ENCODE results near the gene HEPACAM.
A peak's percentile ranks its signal among the peaks of the same experiment; 100 is the strongest.

HEPACAM gene

DNA sequence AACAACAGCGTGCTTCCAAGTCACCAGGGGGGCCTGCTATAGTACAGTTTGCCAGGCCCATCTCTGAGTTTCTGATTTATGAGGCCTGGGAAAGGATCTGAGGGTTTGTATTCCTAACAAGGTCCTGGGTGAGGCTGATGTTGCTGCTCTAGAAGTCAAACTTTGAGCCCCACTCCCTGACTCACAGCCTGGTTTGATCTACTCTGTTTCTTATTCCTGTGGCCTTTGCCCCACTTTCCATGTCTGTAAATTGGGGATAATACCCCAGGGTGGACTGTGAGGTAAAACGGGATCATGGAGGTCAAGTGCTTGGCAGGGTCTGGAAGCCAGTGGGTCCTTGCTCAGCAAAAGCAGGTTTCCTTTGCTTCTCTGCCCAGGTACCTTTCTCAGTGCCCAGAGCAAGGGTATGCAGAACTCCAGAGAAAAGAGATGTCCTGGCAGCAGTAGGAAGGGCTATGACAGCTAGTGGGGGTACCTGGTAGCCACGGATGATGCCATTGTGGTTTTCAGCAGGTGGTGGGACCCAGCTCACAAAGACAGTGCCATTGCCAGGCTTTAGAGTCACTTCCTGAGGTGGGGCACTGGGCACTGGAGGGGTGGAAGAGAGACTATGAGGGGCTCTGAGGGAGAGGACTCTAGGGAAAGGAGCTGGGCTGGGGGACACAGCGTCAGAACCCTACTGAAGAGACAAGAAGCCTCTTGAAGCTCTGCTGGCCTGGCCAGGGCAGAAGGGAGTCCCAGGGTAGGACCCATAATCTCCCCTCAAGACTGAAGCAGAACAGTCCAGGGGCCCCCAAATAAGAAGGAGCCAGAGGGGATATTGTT is 41.0 kb downstream of the HEPACAM start:
- no peak for DNase-seq
- no peaks in the 10 kb centered on the region for H3K27me3 ChIP-seq (ENCODE audit: insufficient read depth, low read depth, severe bottlenecking)
- H3K36me3 ChIP-seq: no peaks in the 10 kb centered on the region
- H3K9me3 ChIP-seq (ENCODE audit: severe bottlenecking): no peaks in the 10 kb centered on the region
- H3K27ac ChIP-seq: no peak overlapping the region
- TF ChIP-seq, protein P1, sequence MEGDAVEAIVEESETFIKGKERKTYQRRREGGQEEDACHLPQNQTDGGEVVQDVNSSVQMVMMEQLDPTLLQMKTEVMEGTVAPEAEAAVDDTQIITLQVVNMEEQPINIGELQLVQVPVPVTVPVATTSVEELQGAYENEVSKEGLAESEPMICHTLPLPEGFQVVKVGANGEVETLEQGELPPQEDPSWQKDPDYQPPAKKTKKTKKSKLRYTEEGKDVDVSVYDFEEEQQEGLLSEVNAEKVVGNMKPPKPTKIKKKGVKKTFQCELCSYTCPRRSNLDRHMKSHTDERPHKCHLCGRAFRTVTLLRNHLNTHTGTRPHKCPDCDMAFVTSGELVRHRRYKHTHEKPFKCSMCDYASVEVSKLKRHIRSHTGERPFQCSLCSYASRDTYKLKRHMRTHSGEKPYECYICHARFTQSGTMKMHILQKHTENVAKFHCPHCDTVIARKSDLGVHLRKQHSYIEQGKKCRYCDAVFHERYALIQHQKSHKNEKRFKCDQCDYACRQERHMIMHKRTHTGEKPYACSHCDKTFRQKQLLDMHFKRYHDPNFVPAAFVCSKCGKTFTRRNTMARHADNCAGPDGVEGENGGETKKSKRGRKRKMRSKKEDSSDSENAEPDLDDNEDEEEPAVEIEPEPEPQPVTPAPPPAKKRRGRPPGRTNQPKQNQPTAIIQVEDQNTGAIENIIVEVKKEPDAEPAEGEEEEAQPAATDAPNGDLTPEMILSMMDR (IDR thresholded peaks at IDR 0.05; ENCODE audit: low read depth, low read length): no peak
- H3K4me3 ChIP-seq (ENCODE audit: low read depth, low read length): no peak overlapping the region

DNA sequence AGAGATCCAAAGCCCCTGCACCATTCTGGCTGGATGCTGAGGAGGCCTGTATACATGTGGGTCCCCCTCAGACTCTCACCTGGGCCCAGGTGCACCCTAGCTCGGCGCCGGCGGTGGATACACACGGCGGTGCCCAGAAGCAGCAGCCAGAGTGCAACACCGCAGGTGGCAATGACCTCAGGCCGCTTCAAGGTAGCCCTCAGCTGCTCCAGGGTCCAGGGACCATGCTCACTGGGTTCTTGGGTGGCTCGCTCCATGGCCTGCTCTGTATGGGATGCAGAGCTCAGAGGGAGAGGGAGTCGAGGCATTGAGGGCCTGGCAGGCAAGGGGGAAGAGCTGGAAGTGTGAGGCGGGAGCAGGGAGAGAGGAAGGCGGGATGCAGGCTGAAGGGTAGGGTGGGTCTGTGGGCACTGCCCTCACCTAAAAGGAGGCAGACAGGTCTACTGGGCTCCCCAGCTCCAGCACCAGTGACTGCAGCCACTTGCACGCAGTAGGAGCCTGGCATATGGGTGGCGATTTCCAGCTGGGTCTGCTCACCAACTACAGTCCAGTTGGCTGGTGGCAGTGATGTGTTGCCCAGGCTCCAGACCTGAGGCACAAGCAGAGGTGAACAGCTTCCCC is 42.0 kb downstream of the HEPACAM start:
- Histone ChIP-seq H3K9me3 (ENCODE audit: severe bottlenecking) (no peaks in the 10 kb centered on the region), H3K4me3 (ENCODE audit: low read depth, low read length) (no peak overlapping the region), H3K27ac (no peak overlapping the region), H3K27me3 (ENCODE audit: insufficient read depth, low read depth, severe bottlenecking) (no peaks in the 10 kb centered on the region), H3K36me3 (no peaks in the 10 kb centered on the region)
- DNase-seq: no peak
- TF ChIP-seq, protein P1 (IDR thresholded peaks at IDR 0.05; ENCODE audit: low read depth, low read length): no peak

DNA sequence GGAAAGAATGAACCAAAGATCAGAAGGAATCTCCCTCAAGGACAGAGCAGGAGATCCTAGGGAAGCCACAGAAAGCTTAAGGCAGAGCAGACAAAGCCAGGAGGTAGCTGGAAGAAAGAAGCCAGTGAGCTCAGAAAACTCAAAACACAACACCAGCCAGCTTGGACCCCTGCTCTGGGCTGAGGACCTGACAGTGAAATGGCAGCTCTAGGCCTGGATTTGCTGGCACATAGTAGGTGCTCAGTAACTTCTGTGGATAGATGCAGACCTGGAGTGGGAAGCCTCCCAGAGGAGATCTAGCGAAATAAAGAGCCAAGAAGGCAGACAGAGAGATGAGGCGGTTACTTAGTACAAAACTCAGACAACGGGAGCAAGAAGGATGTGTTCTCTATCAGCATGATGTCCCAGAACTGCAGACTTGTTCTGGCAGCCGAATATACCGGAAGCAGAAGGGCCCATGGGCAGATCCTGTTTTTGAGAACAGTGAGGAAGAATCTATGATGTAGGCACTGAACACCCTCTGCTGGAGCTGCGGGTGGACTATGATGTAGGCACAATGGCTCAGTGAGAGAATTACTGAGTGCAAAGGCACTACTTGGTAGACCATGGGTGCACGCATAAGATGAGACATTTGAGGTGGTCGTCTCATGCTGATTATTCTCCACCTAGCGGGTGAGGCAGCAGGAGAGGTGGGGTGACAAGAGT is 42.9 kb downstream of the HEPACAM start:
- no peaks in the 10 kb centered on the region for H3K27me3 ChIP-seq (ENCODE audit: insufficient read depth, low read depth, severe bottlenecking)
- H3K27ac ChIP-seq: no peak overlapping the region
- H3K4me3 ChIP-seq (ENCODE audit: low read depth, low read length): no peak overlapping the region
- H3K36me3 ChIP-seq: no peaks in the 10 kb centered on the region
- no peak for DNase-seq
- TF ChIP-seq, protein P1 (IDR thresholded peaks at IDR 0.05; ENCODE audit: low read depth, low read length): no peak
- H3K9me3 ChIP-seq (ENCODE audit: severe bottlenecking): no peaks in the 10 kb centered on the region

DNA sequence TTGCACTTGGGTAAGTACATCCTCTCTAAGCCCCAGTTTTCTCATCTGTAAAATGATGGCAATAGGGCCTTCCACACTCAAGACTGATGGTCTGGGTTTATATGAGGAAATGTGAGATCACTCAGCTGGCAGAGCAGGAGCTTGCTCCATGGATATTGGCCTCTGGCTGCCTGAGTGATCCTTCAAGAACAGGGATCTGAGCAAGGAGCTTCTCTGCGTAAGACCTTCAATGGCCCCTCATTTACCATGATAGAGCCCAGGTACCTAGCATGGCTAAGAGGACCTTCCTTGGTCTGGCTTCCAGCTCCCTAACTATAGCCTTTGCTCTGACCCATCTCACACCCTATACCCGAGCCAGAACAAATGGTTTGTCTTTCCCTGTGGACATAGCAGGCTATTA is 43.7 kb downstream of the HEPACAM start:
- peak; percentile 42 for DNase-seq
- H3K27ac ChIP-seq: no peak overlapping the region
- TF ChIP-seq, protein P1 (IDR thresholded peaks at IDR 0.05; ENCODE audit: low read depth, low read length): no peak

DNA sequence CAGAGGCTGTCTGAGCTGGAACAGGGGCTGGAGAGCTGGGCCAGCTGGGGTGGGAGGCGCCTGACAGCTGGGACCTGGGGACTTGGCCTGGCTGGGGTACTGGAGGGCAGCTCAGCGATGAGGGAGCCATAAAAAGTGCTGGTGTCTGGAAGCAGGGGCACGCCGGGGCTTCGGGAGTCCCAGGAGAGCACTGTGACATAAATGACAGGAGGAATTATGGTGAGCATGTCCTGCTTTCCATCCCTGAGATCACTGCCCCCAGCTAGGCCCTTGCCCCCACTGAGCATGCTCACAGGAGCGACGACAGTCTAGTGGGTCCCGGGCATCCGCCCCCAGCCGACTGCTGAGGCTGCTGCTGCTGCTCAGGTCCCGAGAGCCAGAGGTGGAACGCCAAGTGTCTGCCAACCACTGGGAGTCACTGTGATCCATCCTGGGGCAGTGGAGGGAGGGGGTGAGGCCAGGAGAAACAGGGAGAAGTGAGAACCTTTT is 44.4 kb downstream of the HEPACAM start:
- Histone ChIP-seq H3K36me3 (no peaks in the 10 kb centered on the region), H3K4me3 (ENCODE audit: low read depth, low read length) (peak overlapping the region; percentile 18), H3K27me3 (ENCODE audit: insufficient read depth, low read depth, severe bottlenecking) (no peaks in the 10 kb centered on the region), H3K9me3 (ENCODE audit: severe bottlenecking) (no peaks in the 10 kb centered on the region), H3K27ac (peak overlapping the region; percentile 39; the same call in 1 of the 2 replicates)
- DNase-seq: peak; percentile 70
- TF ChIP-seq, protein P1 (IDR thresholded peaks at IDR 0.05; ENCODE audit: low read depth, low read length): peak; percentile 54

More for the DNA sequence above, 43.7 kb downstream of the HEPACAM start:
- H3K36me3 ChIP-seq: no peaks in the 10 kb centered on the region
- H3K9me3 ChIP-seq (ENCODE audit: severe bottlenecking): no peaks in the 10 kb centered on the region
- H3K27me3 ChIP-seq (ENCODE audit: insufficient read depth, low read depth, severe bottlenecking): no peaks in the 10 kb centered on the region
- no peak overlapping the region for H3K4me3 ChIP-seq (ENCODE audit: low read depth, low read length)

Data from WERI-Rb-1 (cell line).